GM21367 (cell line): ENCODE results near the gene RAB26.

ENCODE experiments used
- ATAC-seq: cut with Tn5 transposase; IDR thresholded peaks from one replicate; pipeline ENCODE4 v1.9.1; 2021; ENCODE audit not compliant: unreplicated experiment

Gene RAB26

GRCh38 chr16:2178321-2179106, 30.1 kb downstream of the RAB26 start:
- no peak for ATAC-seq

GRCh38 chr16:2179107-2179501, 30.7 kb downstream of the RAB26 start:
- no peak for ATAC-seq

GRCh38 chr16:2179576-2179975, 31.2 kb downstream of the RAB26 start:
- no peak for ATAC-seq

GRCh38 chr16:2180461-2180860, 32.0 kb downstream of the RAB26 start:
- no peak for ATAC-seq

GRCh38 chr16:2180962-2181923, 32.8 kb downstream of the RAB26 start:
- no peak for ATAC-seq

GRCh38 chr16:2181952-2182351, 33.5 kb downstream of the RAB26 start:
- ATAC-seq: no peak

- ATAC-seq: no peak
These were observed 35.2 kb downstream of the RAB26 start for GRCh38 chr16:2183671-2184070.

- ATAC-seq: no peak
These were observed 35.9 kb downstream of the RAB26 start for GRCh38 chr16:2184346-2184745.

- no peak for ATAC-seq
These were observed 36.5 kb downstream of the RAB26 start for GRCh38 chr16:2184962-2185361.

GRCh38 chr16:2186064-2186463, 37.6 kb downstream of the RAB26 start:
- no peak for ATAC-seq

- no peak for ATAC-seq
These were observed 38.1 kb downstream of the RAB26 start for GRCh38 chr16:2186505-2186904.

GRCh38 chr16:2187212-2187611, 38.8 kb downstream of the RAB26 start:
- no peak for ATAC-seq

- no peak for ATAC-seq
These were observed 40.0 kb downstream of the RAB26 start for GRCh38 chr16:2188395-2188794.

- no peak for ATAC-seq
These were observed 40.9 kb downstream of the RAB26 start for GRCh38 chr16:2189252-2189893.

GRCh38 chr16:2190002-2190658, 41.7 kb downstream of the RAB26 start:
- ATAC-seq: no peak

- no peak for ATAC-seq
These were observed 42.4 kb downstream of the RAB26 start for GRCh38 chr16:2190659-2191445.

- ATAC-seq: no peak
These were observed 43.0 kb downstream of the RAB26 start for GRCh38 chr16:2191446-2191706.

GRCh38 chr16:2194166-2194834, 45.9 kb downstream of the RAB26 start:
- no peak for ATAC-seq

GRCh38 chr16:2194852-2195321, 46.5 kb downstream of the RAB26 start:
- ATAC-seq: no peak
